PC-3 (cell line): ENCODE data around the gene ARRB2. TPM values are rescaled to one million over a fixed set of nuclear protein-coding genes. Genes with fewer than 3 reads are reported as not detected.
"Not testable (repeated sequence)": the region's sequence is repeated elsewhere in the genome, so short reads cannot be mapped to it uniquely, and the experiment has no call there.

Experiments
- ATAC-seq: fragments of 200-7000 bp; cut with Tn5 transposase; 2 replicates; pipeline ENCODE4 v1.9.1; 2020; ENCODE audit warnings: mild to moderate bottlenecking, moderate library complexity
- BruUV-seq: library from RNA; stranded (reverse); fragments of 400-500 nt; replicated peaks from 2 replicates; lab custom pipeline; 2021; lab: Mats Ljungman, UMichigan
- CTCF ChIA-PET: fragments of 300-600 bp; sonication (Branson Sonifier 250); formaldehyde crosslinking; loops from one replicate; lab custom pipeline; 2022; ENCODE audit warnings: antibody characterized with exemption; lab: Charles Lee
- POLR2A ChIA-PET: fragments of 300-600 bp; sonication (Branson Sonifier 250); formaldehyde crosslinking; loops from one replicate; lab custom pipeline; 2022; ENCODE audit warnings: antibody characterized with exemption; ENCODE audit not compliant: unreplicated experiment; lab: Charles Lee
- DNase-seq: peaks from one replicate; pipeline ENCODE4 v3.0.0-alpha.2; 2015
- H2AFZ ChIP-seq: fragments of 300-600 bp; sonication (generic); 2 replicates; pipeline ENCODE4 v1.6.0; 2016; ENCODE audit warnings: antibody characterized with exemption, low read length
- H3F3A ChIP-seq: fragments of 300-600 bp; sonication (generic); one replicate; pipeline ENCODE4 v1.6.0; 2017; ENCODE audit warnings: antibody characterized with exemption, low read length, control low read depth, mild to moderate bottlenecking; ENCODE audit not compliant: unreplicated experiment
- H3K27ac ChIP-seq: fragments of 300-600 bp; sonication (generic); 2 replicates; pipeline ENCODE4 v1.5.1; 2016; ENCODE audit warnings: mild to moderate bottlenecking, low read length
- H3K27me3 ChIP-seq: fragments of 300-600 bp; sonication (generic); 2 replicates; pipeline ENCODE4 v1.6.1; 2016; ENCODE audit warnings: low read length, mixed read lengths
- H3K36me3 ChIP-seq: fragments of 300-600 bp; sonication (generic); 2 replicates; pipeline ENCODE4 v1.6.1; 2016; ENCODE audit warnings: low read depth, mixed run types, low read length, mixed read lengths
- H3K4me1 ChIP-seq: fragments of 300-600 bp; sonication (generic); 2 replicates; pipeline ENCODE4 v1.5.1; 2016; ENCODE audit warnings: low read length; ENCODE audit not compliant: insufficient read depth
- H3K4me2 ChIP-seq: fragments of 300-600 bp; sonication (generic); 2 replicates; pipeline ENCODE4 v1.6.0; 2016; ENCODE audit warnings: low read length
- H3K4me3 ChIP-seq: fragments of 300-600 bp; sonication (generic); 2 replicates; pipeline ENCODE4 v1.5.1; 2016; ENCODE audit warnings: mild to moderate bottlenecking, low read length, mixed read lengths
- H3K79me2 ChIP-seq: fragments of 300-600 bp; sonication (generic); 2 replicates; pipeline ENCODE4 v1.6.1; 2017; ENCODE audit warnings: low read length, mixed read lengths
- H3K9ac ChIP-seq: fragments of 300-600 bp; sonication (generic); 2 replicates; pipeline ENCODE4 v1.6.0; 2016; ENCODE audit warnings: mild to moderate bottlenecking, low read length
- H3K9me2 ChIP-seq: fragments of 300-600 bp; sonication (generic); replicated peaks from 2 replicates; pipeline ENCODE4 v1.6.1; 2016; ENCODE audit warnings: mixed run types, low read length, mixed read lengths
- H3K9me3 ChIP-seq: fragments of 300-600 bp; sonication (generic); 2 replicates; pipeline ENCODE4 v1.6.1; 2016; ENCODE audit warnings: low read length, mixed read lengths
- H4K20me1 ChIP-seq: fragments of 300-600 bp; sonication (generic); 2 replicates; pipeline ENCODE4 v1.6.1; 2016; ENCODE audit warnings: low read length, mixed read lengths
- EZH2 ChIP-seq: fragments of 300-600 bp; sonication (generic); IDR thresholded peaks from one replicate; pipeline ENCODE4 v1.6.1; 2017; ENCODE audit warnings: antibody characterized with exemption, mild to moderate bottlenecking, low read length; ENCODE audit not compliant: unreplicated experiment
- EZH2phosphoT487 ChIP-seq: fragments of 300-600 bp; sonication (generic); IDR thresholded peaks from 2 replicates; pipeline ENCODE4 v1.6.1; 2018; ENCODE audit warnings: mild to moderate bottlenecking, antibody characterized with exemption, low read length, borderline replicate concordance
- intact Hi-C: fragments of 100-400 bp; cut with micrococcal nuclease; formaldehyde crosslinking; loops from 2 replicates; pipeline ENCODE4 v1.9.0; 2023
- total RNA-seq: library from RNA; depleted of rRNA; stranded (reverse); fragments of >200 nt; gene quantifications from 2 replicates; pipeline ENCODE4 v1.2.3, GENCODE V29; 2014
- TF ChIP-seq, protein P1 (sequence below): fragments of 300-600 bp; sonication (generic); conservative IDR thresholded peaks from 2 replicates; pipeline ENCODE4 v1.5.1; 2017; ENCODE audit warnings: antibody characterized with exemption, low read depth, mild to moderate bottlenecking, low read length

ARRB2 gene
- total RNA-seq, 1 experiment from 2014 or later = 28.1 TPM

DNA sequence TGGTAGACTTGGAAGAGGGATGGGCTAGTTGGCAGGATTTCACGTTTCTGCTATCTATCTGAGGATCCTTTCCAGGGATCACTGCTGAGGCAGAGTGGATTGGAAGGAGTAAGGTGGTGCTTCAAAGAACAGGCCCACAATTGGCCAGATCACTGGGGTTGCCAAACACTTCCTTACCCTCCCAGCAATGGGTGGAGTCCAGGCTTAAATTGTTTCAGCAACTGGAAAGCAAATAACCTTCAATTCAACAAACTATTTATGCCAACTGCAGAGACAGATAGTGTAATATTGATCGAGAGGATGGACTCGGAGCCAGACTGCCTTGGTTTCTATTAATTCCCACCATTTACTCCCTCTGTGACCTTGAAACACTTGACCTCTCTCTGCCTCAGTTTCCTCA is 2.1 kb downstream of the ARRB2 start:
- intact Hi-C loops = no loop called here
- Histone ChIP-seq H2AFZ (no peak overlapping the region), H3K36me3 (no peaks in the 10 kb centered on the region), H3K27ac (no peak overlapping the region), H3K9ac (no peak overlapping the region), H4K20me1 (no peaks in the 10 kb centered on the region), H3K9me2 (no peaks in the 10 kb centered on the region), H3K79me2 (peaks cover 19% of the 10 kb centered on the region), H3K27me3 (no peaks in the 10 kb centered on the region), H3K4me1 (peaks cover 8% of the 10 kb centered on the region), H3F3A (no peaks in the 10 kb centered on the region), H3K4me2 (no peak overlapping the region), H3K4me3 (no peak overlapping the region), H3K9me3 (no peaks in the 10 kb centered on the region)
- DNase-seq = no peak
- TF ChIP-seq EZH2phosphoT487 (no peak), EZH2 (no peak)
- TF ChIP-seq, protein P1, sequence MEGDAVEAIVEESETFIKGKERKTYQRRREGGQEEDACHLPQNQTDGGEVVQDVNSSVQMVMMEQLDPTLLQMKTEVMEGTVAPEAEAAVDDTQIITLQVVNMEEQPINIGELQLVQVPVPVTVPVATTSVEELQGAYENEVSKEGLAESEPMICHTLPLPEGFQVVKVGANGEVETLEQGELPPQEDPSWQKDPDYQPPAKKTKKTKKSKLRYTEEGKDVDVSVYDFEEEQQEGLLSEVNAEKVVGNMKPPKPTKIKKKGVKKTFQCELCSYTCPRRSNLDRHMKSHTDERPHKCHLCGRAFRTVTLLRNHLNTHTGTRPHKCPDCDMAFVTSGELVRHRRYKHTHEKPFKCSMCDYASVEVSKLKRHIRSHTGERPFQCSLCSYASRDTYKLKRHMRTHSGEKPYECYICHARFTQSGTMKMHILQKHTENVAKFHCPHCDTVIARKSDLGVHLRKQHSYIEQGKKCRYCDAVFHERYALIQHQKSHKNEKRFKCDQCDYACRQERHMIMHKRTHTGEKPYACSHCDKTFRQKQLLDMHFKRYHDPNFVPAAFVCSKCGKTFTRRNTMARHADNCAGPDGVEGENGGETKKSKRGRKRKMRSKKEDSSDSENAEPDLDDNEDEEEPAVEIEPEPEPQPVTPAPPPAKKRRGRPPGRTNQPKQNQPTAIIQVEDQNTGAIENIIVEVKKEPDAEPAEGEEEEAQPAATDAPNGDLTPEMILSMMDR = no peak
- CTCF ChIA-PET = no interaction called here
- POLR2A ChIA-PET = no interaction called here
- BruUV-seq = no TSS peak
- ATAC-seq = no peak

DNA sequence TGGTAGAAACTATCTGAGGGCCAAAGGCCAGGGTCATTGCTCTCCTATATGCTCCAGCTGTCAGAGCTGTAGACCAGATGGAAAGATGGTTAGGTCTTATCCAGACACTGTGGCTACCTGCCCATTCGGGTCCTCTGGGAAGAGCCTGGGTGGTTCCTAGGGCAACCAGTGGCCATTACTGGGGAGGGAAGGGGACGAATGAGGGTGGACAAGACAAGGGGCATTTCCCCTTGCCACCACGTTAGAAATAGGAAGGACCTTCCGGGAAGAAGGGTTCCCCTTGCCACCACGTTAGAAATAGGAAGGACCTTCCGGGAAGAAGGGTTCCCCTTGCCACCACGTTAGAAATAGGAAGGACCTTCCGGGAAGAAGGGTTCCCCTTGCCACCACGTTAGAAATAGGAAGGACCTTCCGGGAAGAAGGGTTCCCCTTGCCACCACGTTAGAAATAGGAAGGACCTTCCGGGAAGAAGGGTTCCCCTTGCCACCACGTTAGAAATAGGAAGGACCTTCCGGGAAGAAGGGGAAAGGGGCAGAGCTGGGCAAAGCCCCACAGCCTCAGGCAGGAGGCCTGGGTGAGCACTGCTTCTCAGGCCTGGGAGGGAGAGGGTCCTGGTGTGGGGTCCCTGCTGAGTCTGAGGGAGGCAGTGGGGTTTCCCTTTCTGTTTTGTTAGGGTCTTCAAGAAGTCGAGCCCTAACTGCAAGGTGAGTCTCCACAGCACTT is 4.1 kb downstream of the ARRB2 start:
- H3K9me3 ChIP-seq, intact Hi-C loops, H3K9me2 ChIP-seq, ATAC-seq, DNase-seq, H3F3A ChIP-seq, H3K4me2 ChIP-seq, H4K20me1 ChIP-seq, H3K4me3 ChIP-seq, CTCF ChIA-PET, BruUV-seq, H2AFZ ChIP-seq, H3K36me3 ChIP-seq, H3K27ac ChIP-seq, H3K4me1 ChIP-seq, POLR2A ChIA-PET, H3K9ac ChIP-seq, H3K27me3 ChIP-seq: not testable (repeated sequence)
- H3K79me2 ChIP-seq = peaks cover 19% of the 10 kb centered on the region

DNA sequence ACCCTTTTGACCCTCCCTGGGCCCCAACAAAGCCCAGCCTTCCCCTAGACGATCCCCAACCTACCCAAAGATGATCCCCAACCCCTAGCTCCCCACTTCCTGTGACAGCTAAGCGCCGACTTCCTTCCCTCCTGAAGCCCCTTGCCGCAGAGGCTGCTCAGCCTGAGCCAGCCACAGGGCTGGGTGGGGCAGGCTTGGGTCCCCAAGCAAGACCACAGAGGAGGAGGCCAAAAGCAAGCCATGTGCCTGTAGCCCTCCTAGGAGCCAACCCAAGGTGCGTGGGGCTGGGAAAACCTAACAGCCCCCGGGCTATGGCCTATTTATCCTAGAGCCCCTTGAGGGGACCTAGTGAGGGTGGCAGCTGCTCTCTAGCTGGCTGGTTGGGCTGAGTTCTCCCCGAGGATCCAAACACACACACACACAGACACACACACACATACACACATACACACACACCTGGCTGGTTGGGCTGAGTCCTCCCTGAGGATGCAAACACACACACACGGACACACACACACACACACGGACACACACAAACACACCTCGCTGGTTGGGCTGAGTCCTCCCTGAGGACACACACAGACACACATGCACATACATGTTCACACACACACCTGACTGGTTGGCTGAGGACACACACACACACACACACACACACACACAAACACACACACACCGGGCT is 4.8 kb downstream of the ARRB2 start:
- no peaks in the 10 kb centered on the region for H4K20me1 ChIP-seq
- intact Hi-C loops = no loop called here
- H3K9me3 ChIP-seq = no peaks in the 10 kb centered on the region
- BruUV-seq = no TSS peak
- no peaks in the 10 kb centered on the region for H3K36me3 ChIP-seq
- no peak overlapping the region for H3K4me2 ChIP-seq
- no peaks in the 10 kb centered on the region for H3K9me2 ChIP-seq
- ChIA-PET POLR2A (no interaction called here), CTCF (no interaction called here)
- H2AFZ ChIP-seq = no peak overlapping the region
- no peaks in the 10 kb centered on the region for H3K27me3 ChIP-seq
- peaks cover 5% of the 10 kb centered on the region for H3K4me1 ChIP-seq
- no peak overlapping the region for H3K27ac ChIP-seq
- H3K9ac ChIP-seq = no peak overlapping the region
- DNase-seq (no peak), ATAC-seq (no peak)
- no peaks in the 10 kb centered on the region for H3F3A ChIP-seq
- peaks cover 19% of the 10 kb centered on the region for H3K79me2 ChIP-seq
- no peak overlapping the region for H3K4me3 ChIP-seq
- TF ChIP-seq EZH2 (no peak), EZH2phosphoT487 (no peak)
- TF ChIP-seq, protein P1 = no peak
